Fibroblast of villous mesenchyme (primary cell): Measurements from ENCODE around the gene THSD4. TPM values are rescaled to one million over a fixed set of nuclear protein-coding genes. Genes with fewer than 3 reads are reported as not detected.

ENCODE experiments used
- DNase-seq: peaks from one replicate; pipeline ENCODE4 v3.0.0-alpha.2; 2010; ENCODE audit warnings: low read depth
- H3K4me3 ChIP-seq: 2 replicates; pipeline ENCODE4 v1.5.1; 2011; ENCODE audit warnings: low read depth, mild to moderate bottlenecking, low read length
- total RNA-seq: library from RNA; depleted of rRNA; stranded (reverse); fragments of >200 nt; gene quantifications from 2 replicates; pipeline ENCODE4 v1.2.3, GENCODE V29; 2012
- TF ChIP-seq, protein P1 (sequence below): IDR thresholded peaks from 2 replicates; pipeline ENCODE4 v1.5.1; 2012; ENCODE audit warnings: low read depth, mild to moderate bottlenecking, low read length; ENCODE audit not compliant: insufficient read depth

THSD4 gene
- total RNA-seq, 1 donor, result 76.4 TPM

DNA sequence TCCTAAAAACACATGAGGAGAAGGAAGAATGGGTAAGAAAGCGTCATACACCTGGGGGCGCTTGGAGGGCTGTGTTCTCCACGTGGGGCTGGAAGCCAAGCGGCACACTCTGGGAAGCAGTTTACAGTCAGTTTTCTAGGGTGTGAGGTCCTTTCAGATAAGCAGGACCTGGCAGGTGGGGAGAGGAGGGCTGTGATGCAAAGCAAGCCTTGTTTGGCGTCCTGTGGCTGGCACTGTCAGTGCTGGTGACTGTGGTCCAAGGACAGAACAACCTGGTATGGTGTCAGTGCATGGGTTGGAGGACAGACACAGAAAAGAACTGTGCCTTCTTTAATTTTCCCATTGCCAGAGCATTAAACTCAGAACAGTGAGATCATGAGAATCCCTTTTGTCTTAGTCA is 434.4 kb downstream of the THSD4 start:
- DNase-seq, result no peak
- no peak overlapping the region for H3K4me3 ChIP-seq
- TF ChIP-seq, protein P1, sequence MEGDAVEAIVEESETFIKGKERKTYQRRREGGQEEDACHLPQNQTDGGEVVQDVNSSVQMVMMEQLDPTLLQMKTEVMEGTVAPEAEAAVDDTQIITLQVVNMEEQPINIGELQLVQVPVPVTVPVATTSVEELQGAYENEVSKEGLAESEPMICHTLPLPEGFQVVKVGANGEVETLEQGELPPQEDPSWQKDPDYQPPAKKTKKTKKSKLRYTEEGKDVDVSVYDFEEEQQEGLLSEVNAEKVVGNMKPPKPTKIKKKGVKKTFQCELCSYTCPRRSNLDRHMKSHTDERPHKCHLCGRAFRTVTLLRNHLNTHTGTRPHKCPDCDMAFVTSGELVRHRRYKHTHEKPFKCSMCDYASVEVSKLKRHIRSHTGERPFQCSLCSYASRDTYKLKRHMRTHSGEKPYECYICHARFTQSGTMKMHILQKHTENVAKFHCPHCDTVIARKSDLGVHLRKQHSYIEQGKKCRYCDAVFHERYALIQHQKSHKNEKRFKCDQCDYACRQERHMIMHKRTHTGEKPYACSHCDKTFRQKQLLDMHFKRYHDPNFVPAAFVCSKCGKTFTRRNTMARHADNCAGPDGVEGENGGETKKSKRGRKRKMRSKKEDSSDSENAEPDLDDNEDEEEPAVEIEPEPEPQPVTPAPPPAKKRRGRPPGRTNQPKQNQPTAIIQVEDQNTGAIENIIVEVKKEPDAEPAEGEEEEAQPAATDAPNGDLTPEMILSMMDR, result no peak

DNA sequence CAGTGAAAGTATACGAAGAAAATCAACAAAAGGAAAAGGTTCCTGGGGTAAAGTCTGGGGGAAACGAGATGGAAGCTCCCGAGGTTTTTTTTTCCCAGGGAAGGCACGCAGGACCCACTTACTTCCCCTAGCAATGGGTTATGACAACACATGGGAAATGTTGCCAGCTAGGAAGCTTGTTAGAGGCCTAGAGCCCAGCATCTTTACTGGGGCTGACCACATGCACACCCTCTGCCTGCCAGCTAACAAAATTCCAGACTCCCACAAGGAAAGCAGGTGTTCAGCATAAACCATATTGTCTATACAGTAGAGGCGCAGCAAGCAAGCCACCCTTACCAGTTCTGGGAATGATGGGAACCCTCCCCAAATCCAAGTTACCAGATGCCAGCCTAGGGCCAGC is 436.3 kb downstream of the THSD4 start:
- TF ChIP-seq, protein P1, result no peak
- no peak overlapping the region for H3K4me3 ChIP-seq
- no peak for DNase-seq

DNA sequence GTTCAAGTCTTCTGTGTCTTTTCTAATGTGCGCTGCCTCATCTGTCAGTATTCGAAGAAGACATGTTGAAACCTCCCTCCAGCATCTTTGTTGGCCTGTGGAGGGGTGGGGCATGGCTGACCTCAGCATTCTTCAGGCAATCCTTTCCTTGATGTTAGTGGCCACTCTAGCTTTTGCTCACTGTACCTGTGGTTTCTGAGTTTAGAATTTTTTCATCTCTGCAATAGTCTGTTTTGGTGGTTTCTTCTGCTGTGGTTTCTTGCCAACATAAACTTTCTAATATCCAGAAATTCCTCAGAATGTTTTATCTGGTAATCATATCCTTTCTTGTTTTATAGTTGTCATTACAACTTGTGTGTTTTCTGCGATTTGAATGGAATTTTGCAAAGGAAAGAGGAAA is 443.8 kb downstream of the THSD4 start:
- TF ChIP-seq, protein P1, result no peak

DNA sequence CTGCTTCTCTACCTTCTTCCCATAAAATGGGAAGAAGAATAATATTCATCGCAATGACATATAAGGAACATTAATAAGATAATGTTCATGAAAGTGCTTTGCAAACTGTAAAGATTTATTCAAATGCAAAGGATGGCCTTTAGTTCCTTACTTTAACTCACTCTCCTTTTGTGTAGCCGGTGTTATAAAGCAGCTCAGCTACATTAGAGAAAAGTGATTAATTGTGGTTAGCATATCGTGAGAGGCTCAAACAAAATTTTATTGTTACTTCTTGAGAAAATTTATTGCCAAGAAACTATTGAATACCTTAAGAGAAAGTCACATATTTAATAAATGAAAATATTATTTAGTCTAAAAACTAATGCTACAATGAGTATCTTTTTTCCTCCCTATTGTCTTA is 444.3 kb downstream of the THSD4 start:
- no peak for DNase-seq
- TF ChIP-seq, protein P1, result no peak
- H3K4me3 ChIP-seq, result no peak overlapping the region

More for the DNA sequence above, 443.8 kb downstream of the THSD4 start:
- H3K4me3 ChIP-seq, result no peak overlapping the region
- DNase-seq, result peak; percentile 92

DNA sequence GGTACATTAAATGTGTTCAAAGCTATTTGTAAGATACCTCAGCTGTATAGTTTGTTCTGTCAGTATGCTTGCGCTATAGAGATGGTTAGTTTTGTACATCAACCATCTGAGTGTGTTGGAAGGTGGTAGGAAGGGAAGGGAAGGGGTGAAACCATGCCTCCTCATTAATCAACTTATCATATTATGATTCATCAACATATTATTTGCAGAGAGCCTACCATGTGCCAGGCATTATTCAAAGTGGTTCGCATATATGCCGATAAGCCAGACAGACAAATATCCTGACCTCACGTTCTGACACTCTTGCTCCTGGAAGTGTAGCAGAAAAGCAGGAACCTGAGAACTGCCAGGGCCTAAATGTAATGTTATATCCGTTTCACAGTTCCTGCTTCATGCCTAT is 447.0 kb downstream of the THSD4 start:
- no peak overlapping the region for H3K4me3 ChIP-seq
- TF ChIP-seq, protein P1, result no peak
- DNase-seq, result peak; percentile 49

DNA sequence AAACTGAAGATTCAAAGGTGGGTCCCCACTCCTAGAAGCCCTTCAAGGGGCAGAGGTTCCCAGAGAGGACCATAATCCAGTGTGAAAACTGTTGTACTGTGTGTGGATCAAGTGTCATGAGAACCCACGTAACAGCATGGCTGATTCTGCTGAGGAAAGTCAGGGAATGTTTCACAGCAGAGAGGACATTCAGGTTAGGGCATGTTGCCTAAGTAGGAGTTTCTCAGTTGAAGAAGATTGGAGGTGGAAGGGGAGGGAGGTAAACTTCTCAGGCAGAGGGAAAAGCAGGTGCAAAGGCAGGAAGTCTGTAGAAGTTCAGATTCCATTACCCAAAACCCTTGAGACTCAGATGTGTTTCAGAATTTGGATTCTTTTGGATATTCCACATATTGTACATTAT is 448.9 kb downstream of the THSD4 start:
- DNase-seq, result no peak
- TF ChIP-seq, protein P1, result no peak
- H3K4me3 ChIP-seq, result no peak overlapping the region

DNA sequence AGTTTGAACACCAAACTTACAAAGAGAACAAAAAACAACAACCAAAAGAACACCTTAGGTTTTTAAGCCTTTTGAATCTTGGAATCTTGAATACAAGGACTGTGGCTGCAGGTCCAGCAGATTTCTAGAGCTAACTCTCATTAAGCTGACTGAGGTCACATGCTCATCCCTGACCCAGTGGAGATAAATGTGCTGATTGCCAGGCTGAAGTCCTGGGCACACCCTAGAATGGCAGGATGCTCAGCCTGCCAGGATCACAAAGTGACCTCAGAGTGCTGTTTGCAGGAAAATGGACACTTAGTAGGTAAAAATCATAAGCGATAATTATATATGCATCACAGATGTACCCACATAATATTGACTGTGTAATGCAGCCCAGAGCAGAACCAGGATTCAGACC is 449.7 kb downstream of the THSD4 start:
- DNase-seq, result no peak
- H3K4me3 ChIP-seq, result no peak overlapping the region
- TF ChIP-seq, protein P1, result no peak
